Rectal smooth muscle tissue (tissue), 1 donor: ENCODE data around the gene MYBPC1.

Experiments
- H3K27ac ChIP-seq: one replicate; pipeline ENCODE4 v1.7.0; 2013; ENCODE audit warnings: low read depth, low read length, inconsistent platforms
- H3K27me3 ChIP-seq: one replicate; pipeline ENCODE4 v1.7.0; 2013; ENCODE audit warnings: low read length; ENCODE audit not compliant: control insufficient read depth, insufficient read depth
- H3K36me3 ChIP-seq: one replicate; pipeline ENCODE4 v1.7.0; 2013; ENCODE audit warnings: low read length; ENCODE audit not compliant: control insufficient read depth, insufficient read depth
- H3K4me1 ChIP-seq: one replicate; pipeline ENCODE4 v1.7.0; 2013; ENCODE audit warnings: low read length; ENCODE audit not compliant: control insufficient read depth, insufficient read depth
- H3K4me3 ChIP-seq: one replicate; pipeline ENCODE4 v1.7.0; 2013; ENCODE audit warnings: low read length
- H3K9ac ChIP-seq: one replicate; pipeline ENCODE4 v1.7.0; 2013; ENCODE audit warnings: low read length

Gene MYBPC1

GRCh38 chr12:101608301-101609133, 13.7 kb downstream of the MYBPC1 start:
- H3K9ac ChIP-seq: no peak overlapping the region
- H3K4me1 ChIP-seq: no peaks in the 10 kb centered on the region
- H3K4me3 ChIP-seq: no peak overlapping the region
- H3K27me3 ChIP-seq: no peaks in the 10 kb centered on the region
- no peaks in the 10 kb centered on the region for H3K36me3 ChIP-seq
- H3K27ac ChIP-seq: no peak overlapping the region

- no peaks in the 10 kb centered on the region for H3K27me3 ChIP-seq
- no peak overlapping the region for H3K4me3 ChIP-seq
- no peaks in the 10 kb centered on the region for H3K4me1 ChIP-seq
- H3K36me3 ChIP-seq: no peaks in the 10 kb centered on the region
- H3K27ac ChIP-seq: no peak overlapping the region
- no peak overlapping the region for H3K9ac ChIP-seq
These were observed 14.4 kb downstream of the MYBPC1 start for GRCh38 chr12:101609198-101609597.

GRCh38 chr12:101612160-101612916, 17.6 kb downstream of the MYBPC1 start:
- Histone ChIP-seq H3K36me3 (no peaks in the 10 kb centered on the region), H3K9ac (no peak overlapping the region), H3K27me3 (no peaks in the 10 kb centered on the region), H3K27ac (no peak overlapping the region), H3K4me1 (no peaks in the 10 kb centered on the region), H3K4me3 (no peak overlapping the region)

- Histone ChIP-seq H3K9ac (no peak overlapping the region), H3K27ac (no peak overlapping the region), H3K4me1 (no peaks in the 10 kb centered on the region), H3K27me3 (no peaks in the 10 kb centered on the region), H3K4me3 (no peak overlapping the region), H3K36me3 (no peaks in the 10 kb centered on the region)
These were observed 21.3 kb downstream of the MYBPC1 start for GRCh38 chr12:101616027-101616494.

GRCh38 chr12:101619026-101619786, 24.4 kb downstream of the MYBPC1 start:
- no peak overlapping the region for H3K9ac ChIP-seq
- no peaks in the 10 kb centered on the region for H3K4me1 ChIP-seq
- H3K27me3 ChIP-seq: no peaks in the 10 kb centered on the region
- no peaks in the 10 kb centered on the region for H3K36me3 ChIP-seq
- H3K4me3 ChIP-seq: no peak overlapping the region
- H3K27ac ChIP-seq: no peak overlapping the region

GRCh38 chr12:101619858-101620761, 25.3 kb downstream of the MYBPC1 start:
- H3K36me3 ChIP-seq: no peaks in the 10 kb centered on the region
- no peak overlapping the region for H3K9ac ChIP-seq
- H3K27me3 ChIP-seq: no peaks in the 10 kb centered on the region
- H3K4me3 ChIP-seq: no peak overlapping the region
- H3K27ac ChIP-seq: no peak overlapping the region
- no peaks in the 10 kb centered on the region for H3K4me1 ChIP-seq

GRCh38 chr12:101620762-101621133, 26.0 kb downstream of the MYBPC1 start:
- H3K4me3 ChIP-seq: no peak overlapping the region
- H3K9ac ChIP-seq: no peak overlapping the region
- H3K4me1 ChIP-seq: no peaks in the 10 kb centered on the region
- no peak overlapping the region for H3K27ac ChIP-seq
- no peaks in the 10 kb centered on the region for H3K27me3 ChIP-seq
- H3K36me3 ChIP-seq: no peaks in the 10 kb centered on the region

- no peak overlapping the region for H3K4me3 ChIP-seq
- H3K36me3 ChIP-seq: no peaks in the 10 kb centered on the region
- H3K27ac ChIP-seq: no peak overlapping the region
- H3K27me3 ChIP-seq: no peaks in the 10 kb centered on the region
- no peaks in the 10 kb centered on the region for H3K4me1 ChIP-seq
- no peak overlapping the region for H3K9ac ChIP-seq
These were observed 33.9 kb downstream of the MYBPC1 start for GRCh38 chr12:101628676-101629075.

DNA sequence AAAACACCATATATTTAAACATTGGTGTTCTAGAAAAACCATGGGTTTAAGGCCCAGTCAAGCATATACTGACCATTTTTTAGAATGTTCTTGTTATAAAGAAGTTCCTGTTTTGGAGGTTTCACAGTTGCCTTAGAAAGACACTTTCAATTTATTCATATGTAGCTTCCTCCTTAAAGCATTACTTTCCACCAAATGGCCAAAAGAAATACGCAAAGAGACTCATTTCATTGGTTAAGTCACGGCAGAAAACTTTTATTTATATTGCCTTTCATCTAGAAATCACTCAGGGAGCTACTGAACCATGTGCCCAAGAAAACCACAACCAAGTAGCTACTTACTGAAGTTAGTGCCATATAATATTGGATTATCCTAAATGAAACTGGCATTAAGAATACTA, 40.0 kb downstream of the MYBPC1 start:
- H3K9ac ChIP-seq: no peak overlapping the region
- H3K4me1 ChIP-seq: no peaks in the 10 kb centered on the region
- no peak overlapping the region for H3K27ac ChIP-seq
- no peaks in the 10 kb centered on the region for H3K36me3 ChIP-seq
- H3K27me3 ChIP-seq: no peaks in the 10 kb centered on the region
- H3K4me3 ChIP-seq: no peak overlapping the region

DNA sequence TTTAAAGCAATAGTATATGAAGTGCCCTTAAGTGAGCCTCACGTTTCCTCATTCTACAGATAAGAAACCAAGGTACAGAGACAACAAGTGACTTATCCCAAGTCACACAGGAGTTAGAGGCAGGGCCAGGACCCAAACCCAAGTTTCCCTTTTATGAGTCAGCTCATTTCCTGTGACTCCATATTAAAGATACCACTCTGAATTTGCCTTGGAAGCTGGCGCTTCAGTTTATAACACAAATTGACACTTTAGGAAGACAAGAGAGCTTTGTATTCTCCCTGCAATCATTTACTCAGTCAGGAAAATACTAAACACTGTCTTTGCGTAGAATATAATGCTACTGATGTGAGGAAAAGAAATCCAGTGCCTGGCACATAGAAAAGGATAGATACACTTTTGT, 43.2 kb downstream of the MYBPC1 start:
- H3K27ac ChIP-seq: no peak overlapping the region
- H3K27me3 ChIP-seq: peaks cover 3% of the 10 kb centered on the region
- no peak overlapping the region for H3K4me3 ChIP-seq
- H3K36me3 ChIP-seq: no peaks in the 10 kb centered on the region
- H3K9ac ChIP-seq: no peak overlapping the region
- H3K4me1 ChIP-seq: no peaks in the 10 kb centered on the region

GRCh38 chr12:101642115-101643067, 47.6 kb downstream of the MYBPC1 start:
- H3K27me3 ChIP-seq: peaks cover 3% of the 10 kb centered on the region
- H3K4me3 ChIP-seq: peak overlapping the region; percentile 42
- H3K27ac ChIP-seq: no peak overlapping the region
- no peak overlapping the region for H3K9ac ChIP-seq
- H3K4me1 ChIP-seq: no peaks in the 10 kb centered on the region
- no peaks in the 10 kb centered on the region for H3K36me3 ChIP-seq
